ENCODE results near the gene ALOX15.
"Not testable (repeated sequence)": the region's sequence is repeated elsewhere in the genome, so short reads cannot be mapped to it uniquely, and the experiment has no call there.

ALOX15 gene

DNA sequence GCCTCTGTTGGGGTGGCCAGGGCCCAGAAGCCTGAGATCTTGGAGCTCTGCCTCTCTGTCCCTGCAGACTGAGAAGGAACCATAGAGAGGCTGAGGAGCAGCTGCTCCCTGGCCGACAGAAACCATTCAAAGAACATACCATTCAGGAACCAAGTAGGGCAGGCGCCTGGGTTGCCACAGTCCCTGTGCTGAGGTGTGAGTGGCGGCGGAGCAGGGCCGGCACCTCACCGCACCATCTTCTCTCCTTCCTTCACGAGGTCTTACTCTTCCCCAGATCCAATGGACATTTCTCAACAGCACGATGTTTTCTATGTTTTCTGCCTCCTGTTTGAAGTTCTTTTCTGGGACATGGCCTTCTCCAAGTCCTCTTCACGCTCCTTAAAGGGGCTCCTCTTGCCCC, 22.8 kb upstream of the ALOX15 start:
- H3K27ac ChIP-seq, result no peak overlapping the region
- TF ChIP-seq FOXP2 (optimal IDR thresholded peaks at IDR 0.05; ENCODE audit: control extremely low read depth, extremely low read length, insufficient read depth) (no peak), POLR2AphosphoS5 (IDR thresholded peaks at IDR 0.05; ENCODE audit: borderline replicate concordance, low read depth, low read length) (no peak), EZH2 (IDR thresholded peaks at IDR 0.05) (no peak)
- H3K36me3 ChIP-seq (ENCODE audit: insufficient read depth, low read length), result no peaks in the 10 kb centered on the region
- H3K9ac ChIP-seq (ENCODE audit: insufficient read length), result no peak overlapping the region
- DNase-seq (ENCODE audit: low read depth, low spot score), result no peak
- no peak overlapping the region for H3K4me3 ChIP-seq
- no peaks in the 10 kb centered on the region for H3K9me3 ChIP-seq (ENCODE audit: low read depth, low read length)

DNA sequence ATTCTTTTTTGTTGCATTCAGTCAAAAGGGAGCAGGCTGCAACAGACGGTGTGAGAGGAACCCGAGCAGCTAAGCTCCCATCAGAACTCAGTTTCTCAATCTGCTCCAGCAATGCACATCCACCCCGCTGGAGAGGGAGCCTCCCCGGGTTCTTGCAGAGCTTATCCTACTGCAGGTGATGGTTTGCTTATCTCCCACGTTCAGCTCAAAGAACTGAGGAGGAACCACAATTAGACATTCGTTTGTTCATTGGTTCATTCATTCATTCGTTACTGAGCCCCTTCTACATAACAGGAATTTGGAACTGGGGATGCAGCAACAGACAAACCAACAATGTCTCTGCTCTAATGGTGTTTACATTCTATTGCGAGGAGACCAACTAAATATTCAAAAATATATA, 22.2 kb upstream of the ALOX15 start:
- H3K9ac ChIP-seq (ENCODE audit: insufficient read length), result no peak overlapping the region
- TF ChIP-seq FOXP2 (optimal IDR thresholded peaks at IDR 0.05; ENCODE audit: control extremely low read depth, extremely low read length, insufficient read depth) (no peak), POLR2AphosphoS5 (IDR thresholded peaks at IDR 0.05; ENCODE audit: borderline replicate concordance, low read depth, low read length) (no peak), EZH2 (IDR thresholded peaks at IDR 0.05) (no peak)
- no peak overlapping the region for H3K4me3 ChIP-seq
- H3K36me3 ChIP-seq (ENCODE audit: insufficient read depth, low read length), result no peaks in the 10 kb centered on the region
- no peaks in the 10 kb centered on the region for H3K9me3 ChIP-seq (ENCODE audit: low read depth, low read length)
- H3K27ac ChIP-seq, result no peak overlapping the region
- DNase-seq (ENCODE audit: low read depth, low spot score), result no peak

DNA sequence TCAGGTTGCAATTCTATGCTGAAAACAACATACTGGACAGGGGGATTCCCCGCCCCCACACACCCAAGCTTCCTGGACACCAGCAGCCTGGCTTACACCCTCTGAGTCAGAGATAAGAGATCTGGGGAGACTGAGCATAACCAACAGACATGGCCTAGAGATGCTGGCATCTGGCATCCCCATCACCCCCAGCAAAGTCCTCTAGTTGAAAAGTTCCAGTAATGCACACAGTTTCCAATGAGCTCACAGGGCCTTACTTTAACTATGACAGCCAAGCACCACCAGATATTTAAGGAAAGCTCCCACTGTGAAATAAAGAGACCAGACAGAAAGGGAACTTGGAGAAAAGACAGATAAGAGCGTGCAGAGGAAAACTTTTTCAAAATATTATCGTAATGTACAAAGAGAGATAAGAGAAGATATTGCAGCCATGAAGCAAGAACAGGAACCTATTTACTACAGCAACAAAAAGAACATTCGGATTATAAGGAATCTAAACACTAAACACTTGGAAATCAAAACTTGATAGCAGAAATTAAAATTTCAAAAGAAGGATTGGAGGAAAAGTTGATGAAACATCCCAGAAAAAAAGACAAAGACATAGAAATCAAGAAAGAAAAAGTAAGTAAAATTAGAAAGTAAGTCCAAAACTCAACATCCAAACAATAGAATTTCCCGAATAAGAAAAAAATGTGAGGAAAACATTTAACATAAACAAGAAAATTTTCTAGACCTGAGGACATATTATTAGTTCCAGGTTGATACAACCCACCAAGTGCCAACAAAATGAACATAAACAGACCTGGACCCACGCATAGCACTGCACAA, 17.2 kb upstream of the ALOX15 start:
- Histone ChIP-seq H3K27ac (no peak overlapping the region), H3K4me3 (no peak overlapping the region), H3K9me3 (ENCODE audit: low read depth, low read length) (no peaks in the 10 kb centered on the region), H3K9ac (ENCODE audit: insufficient read length) (no peak overlapping the region), H3K36me3 (ENCODE audit: insufficient read depth, low read length) (no peaks in the 10 kb centered on the region)
- no peak for DNase-seq (ENCODE audit: low read depth, low spot score)
- TF ChIP-seq EZH2 (IDR thresholded peaks at IDR 0.05) (no peak), FOXP2 (optimal IDR thresholded peaks at IDR 0.05; ENCODE audit: control extremely low read depth, extremely low read length, insufficient read depth) (no peak), POLR2AphosphoS5 (IDR thresholded peaks at IDR 0.05; ENCODE audit: borderline replicate concordance, low read depth, low read length) (no peak)

DNA sequence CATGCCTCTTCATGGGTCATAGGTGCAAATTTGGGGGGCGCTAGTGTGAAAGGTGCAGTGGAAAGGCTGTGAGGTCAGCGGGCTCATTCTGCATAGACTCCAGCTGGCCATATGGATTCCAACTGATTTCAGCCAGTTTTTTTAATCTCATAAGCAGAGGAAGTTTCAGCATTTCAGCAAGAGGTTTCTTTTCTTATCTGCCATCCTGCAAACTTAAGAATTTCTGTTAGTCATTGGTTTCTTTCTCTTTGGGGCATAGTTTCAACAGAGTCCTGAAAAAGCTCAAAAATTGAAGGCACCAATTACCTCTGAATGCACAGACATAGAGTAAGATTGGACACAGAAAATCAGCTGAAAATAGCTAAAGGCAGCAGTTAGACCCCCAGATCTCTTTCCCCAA, 16.2 kb upstream of the ALOX15 start:
- Histone ChIP-seq H3K36me3 (ENCODE audit: insufficient read depth, low read length) (no peaks in the 10 kb centered on the region), H3K4me3 (no peak overlapping the region), H3K27ac (no peak overlapping the region), H3K9me3 (ENCODE audit: low read depth, low read length) (no peaks in the 10 kb centered on the region), H3K9ac (ENCODE audit: insufficient read length) (no peak overlapping the region)
- no peak for DNase-seq (ENCODE audit: low read depth, low spot score)
- TF ChIP-seq EZH2 (IDR thresholded peaks at IDR 0.05), result no peak
- TF ChIP-seq FOXP2 (optimal IDR thresholded peaks at IDR 0.05; ENCODE audit: control extremely low read depth, extremely low read length, insufficient read depth), result no peak
- no peak for TF ChIP-seq POLR2AphosphoS5 (IDR thresholded peaks at IDR 0.05; ENCODE audit: borderline replicate concordance, low read depth, low read length)

DNA sequence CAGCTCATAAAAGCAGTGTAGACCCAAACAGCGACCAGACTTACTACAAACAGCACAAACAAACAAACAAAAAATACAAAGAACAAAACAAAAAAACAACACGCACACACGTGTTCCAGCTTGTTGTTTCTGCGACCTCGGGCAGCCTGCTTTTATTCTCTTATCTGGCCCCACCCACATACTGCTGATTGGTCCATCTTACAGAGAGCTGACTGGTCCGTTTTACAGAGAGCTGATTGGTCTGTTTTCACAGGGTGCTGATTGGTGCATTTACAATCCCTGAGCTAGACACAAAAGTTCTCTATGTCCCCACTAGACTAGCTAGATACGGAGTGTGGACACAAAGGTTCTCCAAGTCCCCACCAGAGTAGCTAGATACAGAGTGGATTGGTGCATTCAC, 14.5 kb upstream of the ALOX15 start:
- H3K27ac ChIP-seq; H3K36me3 ChIP-seq (ENCODE audit: insufficient read depth, low read length); H3K9ac ChIP-seq (ENCODE audit: insufficient read length); DNase-seq (ENCODE audit: low read depth, low spot score); H3K4me3 ChIP-seq; H3K9me3 ChIP-seq (ENCODE audit: low read depth, low read length): not testable (repeated sequence)

DNA sequence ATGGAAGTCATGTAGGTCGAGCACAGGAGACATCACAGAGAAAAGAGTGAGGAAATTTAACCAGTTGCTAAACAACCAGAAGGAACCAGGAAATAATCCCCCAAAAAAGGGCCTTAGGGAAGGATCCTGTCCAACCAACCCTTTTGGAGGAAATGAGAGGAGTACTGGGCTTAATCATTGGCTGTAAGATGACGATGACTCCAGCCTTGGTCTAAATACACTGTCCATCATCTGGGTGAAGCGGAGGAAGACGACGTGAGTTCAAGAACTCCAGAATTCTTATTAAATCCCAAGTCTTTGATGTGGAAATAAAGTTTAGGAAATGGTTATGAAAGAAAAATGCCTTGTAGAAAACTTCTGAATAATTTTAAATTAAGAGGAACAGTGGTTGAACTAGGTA, 11.5 kb upstream of the ALOX15 start:
- H3K9me3 ChIP-seq (ENCODE audit: low read depth, low read length), result no peaks in the 10 kb centered on the region
- DNase-seq (ENCODE audit: low read depth, low spot score), result no peak
- no peak overlapping the region for H3K9ac ChIP-seq (ENCODE audit: insufficient read length)
- no peak for TF ChIP-seq FOXP2 (optimal IDR thresholded peaks at IDR 0.05; ENCODE audit: control extremely low read depth, extremely low read length, insufficient read depth)
- no peak for TF ChIP-seq POLR2AphosphoS5 (IDR thresholded peaks at IDR 0.05; ENCODE audit: borderline replicate concordance, low read depth, low read length)
- no peak for TF ChIP-seq EZH2 (IDR thresholded peaks at IDR 0.05)
- no peak overlapping the region for H3K4me3 ChIP-seq
- H3K36me3 ChIP-seq (ENCODE audit: insufficient read depth, low read length), result no peaks in the 10 kb centered on the region
- no peak overlapping the region for H3K27ac ChIP-seq

DNA sequence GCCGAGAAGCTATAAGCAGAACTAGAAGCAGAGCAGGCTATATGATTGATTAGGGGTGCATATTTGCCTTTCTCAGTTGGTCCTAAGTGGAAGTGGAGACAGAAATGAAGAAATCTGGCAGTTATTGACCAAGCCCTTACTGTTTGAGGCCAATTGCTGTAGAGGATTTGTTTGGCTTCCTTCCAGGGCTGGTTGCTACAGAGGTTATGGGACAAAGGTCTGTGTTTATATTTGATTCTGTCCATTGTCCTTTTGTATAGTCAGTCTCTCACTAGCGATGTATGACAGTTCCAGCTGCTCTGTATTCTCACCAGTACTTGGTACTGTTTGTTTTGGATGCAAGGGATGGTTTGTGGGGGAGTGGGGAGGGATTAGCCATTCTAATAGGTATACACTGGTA, 7.3 kb upstream of the ALOX15 start:
- Histone ChIP-seq H3K36me3 (ENCODE audit: insufficient read depth, low read length) (no peaks in the 10 kb centered on the region), H3K9ac (ENCODE audit: insufficient read length) (no peak overlapping the region), H3K9me3 (ENCODE audit: low read depth, low read length) (no peaks in the 10 kb centered on the region), H3K27ac (no peak overlapping the region), H3K4me3 (no peak overlapping the region)
- TF ChIP-seq POLR2AphosphoS5 (IDR thresholded peaks at IDR 0.05; ENCODE audit: borderline replicate concordance, low read depth, low read length) (no peak), EZH2 (IDR thresholded peaks at IDR 0.05) (no peak), FOXP2 (optimal IDR thresholded peaks at IDR 0.05; ENCODE audit: control extremely low read depth, extremely low read length, insufficient read depth) (no peak)
- DNase-seq (ENCODE audit: low read depth, low spot score), result no peak

DNA sequence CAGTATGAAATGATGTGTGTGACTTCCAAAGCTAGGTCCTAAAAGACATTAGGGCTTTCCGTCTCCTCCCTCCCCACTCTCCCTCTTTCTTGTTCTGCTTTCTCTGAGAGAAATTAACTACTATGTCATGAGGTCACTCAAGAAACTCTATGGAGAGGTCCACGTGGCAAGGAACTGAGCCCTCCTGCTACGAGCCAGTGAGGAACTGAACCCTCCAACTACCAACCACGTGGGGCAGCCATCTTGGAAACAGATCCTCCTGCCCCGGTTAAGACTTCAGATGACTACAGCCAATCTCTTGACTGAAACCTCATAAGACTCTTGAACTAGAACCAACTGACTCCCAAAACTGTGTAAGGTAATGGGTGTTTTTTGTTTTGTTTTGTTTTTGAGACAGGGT, 4.2 kb upstream of the ALOX15 start:
- no peak overlapping the region for H3K27ac ChIP-seq
- no peaks in the 10 kb centered on the region for H3K36me3 ChIP-seq (ENCODE audit: insufficient read depth, low read length)
- H3K4me3 ChIP-seq, result no peak overlapping the region
- TF ChIP-seq POLR2AphosphoS5 (IDR thresholded peaks at IDR 0.05; ENCODE audit: borderline replicate concordance, low read depth, low read length) (no peak), FOXP2 (optimal IDR thresholded peaks at IDR 0.05; ENCODE audit: control extremely low read depth, extremely low read length, insufficient read depth) (no peak), EZH2 (IDR thresholded peaks at IDR 0.05) (no peak)
- H3K9ac ChIP-seq (ENCODE audit: insufficient read length), result no peak overlapping the region
- no peaks in the 10 kb centered on the region for H3K9me3 ChIP-seq (ENCODE audit: low read depth, low read length)
- no peak for DNase-seq (ENCODE audit: low read depth, low spot score)

DNA sequence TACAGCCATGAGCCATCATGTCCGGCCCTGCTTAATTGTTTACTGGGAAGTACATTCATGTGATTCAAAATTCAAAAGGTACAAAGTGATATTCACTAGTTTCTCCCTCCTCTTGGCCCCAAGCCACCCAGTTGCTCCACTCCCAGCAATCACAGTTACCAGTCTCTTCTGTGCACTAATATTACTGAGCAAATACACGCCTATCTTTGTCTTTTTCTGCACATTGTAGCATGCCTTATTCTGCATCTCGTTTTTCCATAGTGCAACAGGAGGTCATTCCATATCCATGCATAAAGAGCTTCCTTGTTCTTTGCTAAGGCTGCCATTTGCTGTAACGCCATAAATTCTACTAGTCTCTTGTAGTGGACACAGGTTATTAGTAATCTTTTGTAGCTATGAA, 2.2 kb upstream of the ALOX15 start:
- DNase-seq (ENCODE audit: low read depth, low spot score), result no peak
- TF ChIP-seq FOXP2 (optimal IDR thresholded peaks at IDR 0.05; ENCODE audit: control extremely low read depth, extremely low read length, insufficient read depth), result no peak
- no peak for TF ChIP-seq EZH2 (IDR thresholded peaks at IDR 0.05)
- TF ChIP-seq POLR2AphosphoS5 (IDR thresholded peaks at IDR 0.05; ENCODE audit: borderline replicate concordance, low read depth, low read length), result no peak
- Histone ChIP-seq H3K9me3 (ENCODE audit: low read depth, low read length) (no peaks in the 10 kb centered on the region), H3K9ac (ENCODE audit: insufficient read length) (no peak overlapping the region), H3K27ac (no peak overlapping the region), H3K36me3 (ENCODE audit: insufficient read depth, low read length) (no peaks in the 10 kb centered on the region), H3K4me3 (no peak overlapping the region)

Measured in SK-N-MC (cell line).